Measurements from ENCODE around the gene FZD1.

DNA sequence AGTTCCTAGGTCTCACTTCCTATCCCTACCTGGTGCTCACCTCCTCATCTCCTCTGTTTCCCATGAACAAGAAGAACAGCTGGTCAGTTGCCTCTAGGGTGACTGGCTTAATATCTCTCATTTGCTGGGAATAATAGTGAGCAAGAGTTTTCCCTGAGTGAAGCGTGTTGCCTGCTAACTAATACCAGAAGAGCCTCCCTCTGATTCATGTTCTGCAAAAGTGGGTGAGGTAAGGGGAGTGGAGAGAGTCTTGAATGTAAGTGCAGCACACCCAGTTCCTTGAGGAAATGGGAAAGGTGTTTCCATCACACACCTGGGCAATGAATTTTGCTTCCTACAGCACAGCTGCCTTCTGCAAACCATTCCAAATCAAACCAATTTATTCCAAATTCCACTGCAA lies 29.6 kb downstream of the FZD1 start:
- TF ChIP-seq, protein P1, sequence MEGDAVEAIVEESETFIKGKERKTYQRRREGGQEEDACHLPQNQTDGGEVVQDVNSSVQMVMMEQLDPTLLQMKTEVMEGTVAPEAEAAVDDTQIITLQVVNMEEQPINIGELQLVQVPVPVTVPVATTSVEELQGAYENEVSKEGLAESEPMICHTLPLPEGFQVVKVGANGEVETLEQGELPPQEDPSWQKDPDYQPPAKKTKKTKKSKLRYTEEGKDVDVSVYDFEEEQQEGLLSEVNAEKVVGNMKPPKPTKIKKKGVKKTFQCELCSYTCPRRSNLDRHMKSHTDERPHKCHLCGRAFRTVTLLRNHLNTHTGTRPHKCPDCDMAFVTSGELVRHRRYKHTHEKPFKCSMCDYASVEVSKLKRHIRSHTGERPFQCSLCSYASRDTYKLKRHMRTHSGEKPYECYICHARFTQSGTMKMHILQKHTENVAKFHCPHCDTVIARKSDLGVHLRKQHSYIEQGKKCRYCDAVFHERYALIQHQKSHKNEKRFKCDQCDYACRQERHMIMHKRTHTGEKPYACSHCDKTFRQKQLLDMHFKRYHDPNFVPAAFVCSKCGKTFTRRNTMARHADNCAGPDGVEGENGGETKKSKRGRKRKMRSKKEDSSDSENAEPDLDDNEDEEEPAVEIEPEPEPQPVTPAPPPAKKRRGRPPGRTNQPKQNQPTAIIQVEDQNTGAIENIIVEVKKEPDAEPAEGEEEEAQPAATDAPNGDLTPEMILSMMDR (IDR thresholded peaks at IDR 0.05; ENCODE audit: poor library complexity): no peak
- no peak for TF ChIP-seq EZH2phosphoT487 (IDR thresholded peaks at IDR 0.05; ENCODE audit: low read depth, severe bottlenecking, unreplicated experiment)
- TF ChIP-seq EZH2 (IDR thresholded peaks at IDR 0.05; ENCODE audit: borderline replicate concordance): no peak
